BE2C (cell line): ENCODE measurements around the gene FKBP2.
A peak's percentile ranks its signal among the peaks of the same experiment; 100 is the strongest.

Experiments used
- DNase-seq: peaks from one replicate; pipeline ENCODE4 v3.0.0-alpha.2; 2020
- H3K27me3 ChIP-seq: fragments of 250-450 bp; sonication (Bioruptor Pico); 2 replicates; pipeline ENCODE4 v1.5.1; 2020; ENCODE audit warnings: mild to moderate bottlenecking
- H3K36me3 ChIP-seq: fragments of 250-450 bp; sonication (Bioruptor Pico); 2 replicates; pipeline ENCODE4 v1.5.1; 2020; ENCODE audit warnings: mild to moderate bottlenecking
- H3K4me1 ChIP-seq: fragments of 250-450 bp; sonication (Bioruptor Pico); 2 replicates; pipeline ENCODE4 v1.5.1; 2020
- H3K4me3 ChIP-seq: 2 replicates; pipeline ENCODE4 v1.5.1; 2011; ENCODE audit warnings: low read depth, low read length
- H3K9me3 ChIP-seq: fragments of 250-450 bp; sonication (Bioruptor Pico); 2 replicates; pipeline ENCODE4 v1.5.1; 2020
- TF ChIP-seq, protein P1 (sequence below): IDR thresholded peaks from 2 replicates; pipeline ENCODE4 v1.5.1; 2012; ENCODE audit warnings: mild to moderate bottlenecking, low read depth, low read length

The FKBP2 gene

DNA sequence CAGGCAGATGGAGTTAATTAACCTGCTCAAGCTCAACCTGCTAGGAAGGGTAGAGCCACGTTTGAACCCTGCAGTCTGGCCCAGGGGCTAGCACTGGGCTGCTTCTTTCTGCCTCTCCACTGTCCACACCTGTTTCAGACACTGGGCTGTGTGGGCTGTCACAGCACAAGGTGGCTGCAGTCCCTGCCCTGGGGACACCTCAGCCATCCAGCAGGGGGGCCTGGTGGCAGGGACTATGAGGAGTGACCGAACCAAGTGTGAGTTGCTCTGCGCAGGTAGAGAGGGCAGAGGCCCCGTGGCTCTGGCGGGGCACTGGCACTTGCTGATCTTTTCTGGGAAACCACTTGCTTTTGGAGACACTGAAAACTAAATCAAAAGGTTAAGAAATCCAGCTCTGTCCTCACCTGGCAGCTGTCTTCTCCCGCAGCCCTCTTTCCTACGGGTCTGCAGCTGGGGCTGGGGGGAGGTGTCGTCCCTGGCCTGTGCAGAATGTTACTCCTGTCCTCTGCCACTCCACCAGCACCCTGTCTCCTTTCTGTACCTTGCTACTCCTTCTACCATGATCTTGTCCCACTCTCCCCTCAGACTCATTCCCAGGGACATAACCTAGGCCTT is 37.8 kb downstream of the FKBP2 start:
- no peak for DNase-seq

DNA sequence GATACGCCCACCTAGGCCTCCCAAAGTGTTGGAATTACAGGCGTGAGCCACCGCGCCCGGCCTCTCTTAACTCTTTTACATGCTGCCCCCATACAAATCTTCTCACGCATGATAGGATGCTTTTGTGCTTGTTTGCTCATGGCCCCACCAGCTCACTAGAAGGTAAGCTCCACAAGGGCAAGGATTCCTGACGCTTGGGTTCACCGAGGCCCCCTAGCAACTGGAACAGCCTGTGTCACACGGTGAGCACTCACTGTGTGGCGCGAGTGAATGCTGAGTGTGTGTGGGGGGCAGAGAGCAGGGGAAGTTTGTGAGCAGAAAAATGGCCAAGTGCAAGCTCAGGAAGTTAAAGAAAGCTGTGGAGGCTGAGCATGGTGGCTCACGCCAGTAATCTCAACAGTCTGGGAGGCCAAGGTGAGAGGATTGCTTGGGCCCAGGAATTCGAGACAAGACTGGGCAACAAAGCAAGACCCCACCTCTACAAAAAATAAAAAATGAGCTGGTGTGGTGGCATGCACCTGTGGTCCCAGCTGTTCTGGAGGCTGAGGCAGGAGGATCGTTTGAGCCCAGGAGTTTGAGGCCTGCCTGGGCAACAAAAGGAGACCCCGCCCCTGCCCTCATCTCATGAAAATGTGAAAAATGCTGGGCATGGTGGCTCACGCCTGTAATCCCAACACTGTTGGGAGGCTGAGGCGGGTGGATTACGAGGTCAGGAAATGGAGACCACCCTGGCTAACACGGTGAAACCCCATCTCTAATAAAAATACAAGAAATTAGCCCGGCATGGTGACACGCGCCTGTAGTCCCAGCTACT is 41.3 kb downstream of the FKBP2 start:
- H3K36me3 ChIP-seq, result no peaks in the 10 kb centered on the region
- H3K9me3 ChIP-seq, result no peaks in the 10 kb centered on the region
- TF ChIP-seq, protein P1, sequence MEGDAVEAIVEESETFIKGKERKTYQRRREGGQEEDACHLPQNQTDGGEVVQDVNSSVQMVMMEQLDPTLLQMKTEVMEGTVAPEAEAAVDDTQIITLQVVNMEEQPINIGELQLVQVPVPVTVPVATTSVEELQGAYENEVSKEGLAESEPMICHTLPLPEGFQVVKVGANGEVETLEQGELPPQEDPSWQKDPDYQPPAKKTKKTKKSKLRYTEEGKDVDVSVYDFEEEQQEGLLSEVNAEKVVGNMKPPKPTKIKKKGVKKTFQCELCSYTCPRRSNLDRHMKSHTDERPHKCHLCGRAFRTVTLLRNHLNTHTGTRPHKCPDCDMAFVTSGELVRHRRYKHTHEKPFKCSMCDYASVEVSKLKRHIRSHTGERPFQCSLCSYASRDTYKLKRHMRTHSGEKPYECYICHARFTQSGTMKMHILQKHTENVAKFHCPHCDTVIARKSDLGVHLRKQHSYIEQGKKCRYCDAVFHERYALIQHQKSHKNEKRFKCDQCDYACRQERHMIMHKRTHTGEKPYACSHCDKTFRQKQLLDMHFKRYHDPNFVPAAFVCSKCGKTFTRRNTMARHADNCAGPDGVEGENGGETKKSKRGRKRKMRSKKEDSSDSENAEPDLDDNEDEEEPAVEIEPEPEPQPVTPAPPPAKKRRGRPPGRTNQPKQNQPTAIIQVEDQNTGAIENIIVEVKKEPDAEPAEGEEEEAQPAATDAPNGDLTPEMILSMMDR, result no peak
- H3K4me1 ChIP-seq, result no peaks in the 10 kb centered on the region
- H3K27me3 ChIP-seq, result no peaks in the 10 kb centered on the region
- DNase-seq, result no peak
- H3K4me3 ChIP-seq, result no peak overlapping the region

More for the DNA sequence above, 37.8 kb downstream of the FKBP2 start:
- TF ChIP-seq, protein P1, result no peak
- H3K27me3 ChIP-seq, result no peaks in the 10 kb centered on the region
- H3K4me3 ChIP-seq, result no peak overlapping the region
- H3K4me1 ChIP-seq, result no peaks in the 10 kb centered on the region
- H3K9me3 ChIP-seq, result no peaks in the 10 kb centered on the region
- no peaks in the 10 kb centered on the region for H3K36me3 ChIP-seq

DNA sequence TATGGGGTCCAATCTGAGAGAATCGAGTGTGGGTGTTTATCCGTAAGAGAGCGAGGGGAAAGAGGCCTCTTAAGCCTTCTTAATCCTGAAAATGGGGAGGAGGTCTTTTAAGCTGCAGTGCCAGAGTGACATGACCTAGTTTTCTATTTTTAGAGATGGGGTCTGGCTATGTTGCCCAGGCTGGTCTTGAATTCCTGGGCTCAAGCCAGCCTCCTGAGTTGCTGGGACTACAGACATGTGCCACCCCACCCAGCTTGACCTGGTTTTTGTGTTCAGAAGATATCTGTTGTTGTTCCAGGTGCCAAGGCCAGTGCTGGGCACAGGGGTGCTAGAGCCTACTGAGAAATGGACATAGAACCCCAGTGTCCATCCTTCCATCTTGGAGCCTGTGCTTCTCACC is 42.2 kb downstream of the FKBP2 start:
- H3K9me3 ChIP-seq, result no peaks in the 10 kb centered on the region
- H3K4me3 ChIP-seq, result no peak overlapping the region
- no peaks in the 10 kb centered on the region for H3K27me3 ChIP-seq
- H3K36me3 ChIP-seq, result no peaks in the 10 kb centered on the region
- TF ChIP-seq, protein P1, result no peak
- no peak for DNase-seq
- no peaks in the 10 kb centered on the region for H3K4me1 ChIP-seq

DNA sequence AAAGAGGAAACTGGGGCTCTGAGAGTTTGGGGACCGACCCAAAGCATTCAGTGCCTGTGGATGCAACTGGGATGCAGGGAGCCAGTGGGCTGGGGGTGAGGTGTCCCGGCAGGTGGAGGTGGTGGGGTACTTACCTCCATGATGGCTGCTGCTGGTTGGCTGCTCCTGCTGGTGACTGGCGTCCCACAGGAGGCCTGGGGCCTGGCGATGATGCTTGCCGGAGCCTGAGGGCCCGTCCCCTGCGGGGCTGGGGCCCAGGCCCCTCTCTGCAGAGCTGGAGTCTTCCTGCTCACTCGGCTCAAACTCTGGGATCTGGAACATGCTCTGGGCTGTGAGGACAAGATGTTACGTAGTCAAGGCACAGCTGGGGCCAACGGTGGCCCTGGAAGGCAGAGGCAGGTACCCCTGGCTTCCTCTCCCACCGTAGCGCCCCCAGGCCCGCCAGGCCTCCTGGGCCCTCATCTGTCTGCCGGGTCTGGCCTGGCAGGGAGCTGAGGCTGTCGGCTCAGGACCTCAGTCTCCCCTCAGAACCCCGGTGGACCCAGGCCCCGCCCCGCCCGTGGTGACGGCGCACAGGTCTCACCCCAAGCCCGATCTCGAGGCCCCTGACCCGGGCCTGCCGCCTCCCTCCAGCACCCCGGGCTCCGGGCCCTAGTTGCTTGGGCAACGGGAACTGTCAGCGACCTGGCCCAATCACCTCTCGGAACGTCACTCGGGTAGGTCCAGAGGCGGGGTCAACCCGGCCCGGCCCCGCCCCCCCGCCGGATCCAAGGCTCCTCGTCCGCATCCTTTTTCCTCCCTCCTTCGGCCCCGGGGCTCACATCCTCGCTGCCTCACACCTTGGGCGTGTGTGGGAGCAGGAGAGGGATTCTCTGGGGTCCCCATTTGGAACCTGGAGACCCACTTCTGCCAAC is 43.4 kb downstream of the FKBP2 start, which contains the start of gene BAD:
BAD (minus strand) TSS at position 618 of the 914 bp plus-strand sequence; CDS start at position 321, 297 bp downstream.
- Histone ChIP-seq H3K36me3 (no peaks in the 10 kb centered on the region), H3K27me3 (no peaks in the 10 kb centered on the region), H3K4me3 (peak within 1 kb of the TSS; percentile 69), H3K4me1 (no peaks in the 10 kb centered on the region), H3K9me3 (no peaks in the 10 kb centered on the region)
- TF ChIP-seq, protein P1, result no peak
- DNase-seq, result peak; percentile 91

DNA sequence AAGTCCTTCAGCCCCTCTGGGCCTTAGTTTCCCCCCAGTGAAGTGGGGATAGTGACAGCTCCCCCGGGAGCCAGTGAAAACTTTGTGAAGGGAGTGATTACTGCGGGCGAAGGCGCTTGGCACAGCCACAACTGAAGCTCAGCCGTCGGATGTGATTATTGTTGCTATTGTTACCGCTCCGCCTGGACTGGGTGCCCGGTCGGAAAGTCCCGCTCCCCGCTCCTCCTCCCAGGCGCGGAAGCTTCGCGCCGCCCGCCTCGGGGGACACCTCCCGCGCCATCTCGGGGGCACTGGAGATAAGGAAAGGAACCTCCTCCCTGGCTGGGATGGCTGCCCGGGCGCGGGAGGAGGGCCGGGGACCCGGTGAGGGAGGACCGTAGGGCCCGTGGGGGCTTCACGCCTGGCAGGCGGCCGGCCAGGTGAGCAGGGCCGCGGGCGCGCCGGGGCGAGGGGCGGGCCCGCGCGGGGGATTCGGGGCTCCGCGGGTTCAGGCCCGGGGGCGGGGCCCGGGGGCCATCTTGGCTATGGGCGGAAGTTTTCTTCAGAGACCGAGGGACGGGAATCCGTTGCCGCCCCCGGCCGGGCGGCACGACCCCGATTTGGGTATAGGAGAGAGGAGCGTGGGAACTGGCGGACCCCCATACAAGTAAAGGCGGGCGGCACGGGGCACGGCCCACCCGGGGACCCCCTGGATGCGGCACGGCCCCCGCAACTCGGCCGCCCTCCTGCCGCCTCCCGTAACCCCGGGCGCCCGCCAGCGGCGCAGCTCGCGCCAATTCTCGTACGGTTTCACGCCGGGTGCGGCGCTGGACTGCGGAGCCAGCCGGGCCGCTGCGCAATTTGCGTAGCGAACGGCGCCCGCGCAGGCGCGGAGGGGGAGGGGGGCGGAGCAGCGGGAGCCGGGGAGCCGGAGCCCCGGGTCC is 44.3 kb downstream of the FKBP2 start, which contains the start of gene GPR137:
GPR137 (plus strand) TSS at position 887 of the 923 bp plus-strand sequence. CDS start 677 bp downstream, outside the sequence.
- Histone ChIP-seq H3K9me3 (no peaks in the 10 kb centered on the region), H3K36me3 (no peaks in the 10 kb centered on the region), H3K4me1 (no peaks in the 10 kb centered on the region), H3K4me3 (peak within 1 kb of the TSS; percentile 69), H3K27me3 (peaks cover 2% of the 10 kb centered on the region; the same call in 1 of the 2 replicates)
- peak; percentile 74 for DNase-seq
- TF ChIP-seq, protein P1, result no peak
